Stomach (tissue), 9 donors: Measurements from ENCODE around the gene S1PR5. TPM values are rescaled to one million over a fixed set of nuclear protein-coding genes. Genes with fewer than 3 reads are reported as not detected.
A peak's percentile ranks its signal among the peaks of the same experiment; 100 is the strongest.

Source experiments
- DNase-seq, 2 donors: peaks; one replicate each; pipeline versions ENCODE4 v3.0.0 to v3.0.0-alpha.2; 2013 to 2019
- H3K27ac ChIP-seq, 5 donors: fragments of 200-600 bp in 4 of 5; sonication (generic) in 4 of 5; one replicate each; pipeline ENCODE4 v1.5.1; 2013 to 2019; ENCODE audit warnings: mild to moderate bottlenecking in 1 of 5, moderate library complexity in 1 of 5
- H3K27me3 ChIP-seq, 3 donors: fragments of 200-600 bp; sonication (generic); one replicate each; pipeline ENCODE4 v1.5.1; 2017 to 2019; ENCODE audit warnings: mixed run types in 1 of 3
- H3K36me3 ChIP-seq, 4 donors: fragments of 200-600 bp; sonication (generic); 1 replicate in 3 of 4; 2 replicates in 1 of 4; pipeline ENCODE4 v1.5.1; 2016 to 2019
- H3K4me1 ChIP-seq, 4 donors: fragments of 200-600 bp; sonication (generic); one replicate each; pipeline ENCODE4 v1.5.1; 2016 to 2019
- H3K4me3 ChIP-seq, 4 donors: fragments of 200-600 bp; sonication (generic) in 3 of 4; one replicate each; pipeline ENCODE4 v1.5.1; 2016 to 2019; ENCODE audit warnings: mild to moderate bottlenecking in 1 of 4
- H3K9me3 ChIP-seq, 4 donors: fragments of 200-600 bp; sonication (generic); one replicate each; pipeline ENCODE4 v1.5.1; 2016 to 2019
- EP300 ChIP-seq: sonication (generic); formaldehyde crosslinking; IDR thresholded peaks from one replicate; pipeline ENCODE4 v1.6.1; 2017; ENCODE audit warnings: antibody characterized with exemption
- POLR2A ChIP-seq, 4 donors: fragments of 450-650 bp; IDR thresholded peaks; one replicate each; pipeline ENCODE4 v1.6.1; 2016; ENCODE audit warnings: antibody characterized with exemption in 4 of 4, control low read depth in 2 of 4, mild to moderate bottlenecking in 1 of 4, moderate library complexity in 1 of 4
- POLR2AphosphoS5 ChIP-seq, 3 donors: sonication (generic); formaldehyde crosslinking; IDR thresholded peaks; one replicate each; pipeline ENCODE4 v1.6.1; 2016; ENCODE audit warnings: antibody characterized with exemption in 3 of 3
- WGBS, 5 donors: extraction: QIAGEN DNeasy Blood & Tissue Kit in 3 of 5; methylation state at CpG; one replicate each; pipeline versions ENCODE4 v1.1.5 to v1.1.7; 2013 to 2018; 5-methylcytosine and 5-hydroxymethylcytosine counted together
- intact Hi-C: fragments of 100-400 bp; cut with DNase I; formaldehyde crosslinking; loops from one replicate; pipeline ENCODE4 v1.15.1; 2023; ENCODE audit warnings: low total_unique reads
- polyA plus RNA-seq, 3 donors: library from polyadenylated mRNA; stranded (reverse); fragments of 200-250 nt; gene quantifications; one replicate each; pipeline ENCODE4 v1.2.3, GENCODE V29; 2013
- total RNA-seq, 5 donors: library from RNA; depleted of rRNA; stranded (reverse); fragments of >200 nt; gene quantifications; one replicate each; pipeline versions ENCODE4 v1.1.0 to v1.2.3, GENCODE V29; 2014 to 2016
- TF ChIP-seq, protein P1 (sequence below), 7 experiments: fragments of 450-650 bp in 4 of 7; fragments of 200-600 bp in 3 of 7; sonication (generic) in 3 of 7; IDR thresholded peaks; one replicate each; pipeline ENCODE4 v1.5.1; 2016 to 2019; ENCODE audit warnings: antibody characterized with exemption in 7 of 7, control low read depth in 2 of 7, mild to moderate bottlenecking in 1 of 7
- donor health status: healthy with polysubstance abuse.
- donor health status: Bipolar disorder and iron deficiency.
- donor health status: healthy.

The S1PR5 gene
- total and polyA plus RNA-seq, 8 donors = 0.19 to 13.3 (median 0.73) TPM; not detected in 5

DNA sequence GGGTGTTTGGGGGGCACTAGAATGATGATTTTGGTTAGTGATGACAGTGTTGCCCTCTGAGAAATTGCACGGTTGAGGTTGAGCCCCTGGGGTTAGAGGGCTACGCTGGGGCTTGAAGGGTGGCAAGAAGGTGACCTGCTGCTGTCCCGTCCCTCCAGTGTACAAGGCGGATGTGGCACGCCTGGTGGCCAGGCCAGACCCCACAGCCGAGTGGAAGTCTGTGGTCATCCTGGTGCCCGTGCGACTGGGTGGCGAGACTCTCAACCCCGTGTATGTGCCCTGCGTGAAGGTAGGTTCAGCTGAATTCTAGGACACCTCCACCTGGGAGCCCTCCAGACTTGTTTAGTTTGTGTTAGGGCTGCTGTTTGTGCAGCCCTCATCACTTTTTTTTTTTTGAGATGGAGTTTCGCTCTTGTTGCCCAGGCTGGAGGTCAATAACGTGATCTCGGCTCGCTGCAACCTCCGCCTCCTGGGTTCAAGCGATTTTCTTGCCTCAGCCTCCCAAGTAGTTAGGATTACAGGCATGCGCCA is 31.6 kb upstream of the S1PR5 start:
- Histone ChIP-seq H3K36me3 (peaks cover 46 to 79% (median 77%) of the 10 kb centered on the region in 4 donors), H3K4me1 (peaks cover 9 to 38% (median 22%) of the 10 kb centered on the region in 4 donors), H3K9me3 (no peaks in the 10 kb centered on the region), H3K4me3 (no peak overlapping the region), H3K27me3 (no peaks in the 10 kb centered on the region), H3K27ac (no peak overlapping the region)
- intact Hi-C loops = no loop called here
- no peak for DNase-seq
- 93 to 98% (median 97%) methylated on average over 14 to 18 of the region's 18 CpGs for WGBS, 5 donors
- TF ChIP-seq, protein P1, sequence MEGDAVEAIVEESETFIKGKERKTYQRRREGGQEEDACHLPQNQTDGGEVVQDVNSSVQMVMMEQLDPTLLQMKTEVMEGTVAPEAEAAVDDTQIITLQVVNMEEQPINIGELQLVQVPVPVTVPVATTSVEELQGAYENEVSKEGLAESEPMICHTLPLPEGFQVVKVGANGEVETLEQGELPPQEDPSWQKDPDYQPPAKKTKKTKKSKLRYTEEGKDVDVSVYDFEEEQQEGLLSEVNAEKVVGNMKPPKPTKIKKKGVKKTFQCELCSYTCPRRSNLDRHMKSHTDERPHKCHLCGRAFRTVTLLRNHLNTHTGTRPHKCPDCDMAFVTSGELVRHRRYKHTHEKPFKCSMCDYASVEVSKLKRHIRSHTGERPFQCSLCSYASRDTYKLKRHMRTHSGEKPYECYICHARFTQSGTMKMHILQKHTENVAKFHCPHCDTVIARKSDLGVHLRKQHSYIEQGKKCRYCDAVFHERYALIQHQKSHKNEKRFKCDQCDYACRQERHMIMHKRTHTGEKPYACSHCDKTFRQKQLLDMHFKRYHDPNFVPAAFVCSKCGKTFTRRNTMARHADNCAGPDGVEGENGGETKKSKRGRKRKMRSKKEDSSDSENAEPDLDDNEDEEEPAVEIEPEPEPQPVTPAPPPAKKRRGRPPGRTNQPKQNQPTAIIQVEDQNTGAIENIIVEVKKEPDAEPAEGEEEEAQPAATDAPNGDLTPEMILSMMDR (IDR thresholded peaks at IDR 0.05) = no peak
- TF ChIP-seq POLR2AphosphoS5 (IDR thresholded peaks at IDR 0.05) = no peak
- TF ChIP-seq EP300 = no peak
- TF ChIP-seq POLR2A (IDR thresholded peaks at IDR 0.05) = no peak

DNA sequence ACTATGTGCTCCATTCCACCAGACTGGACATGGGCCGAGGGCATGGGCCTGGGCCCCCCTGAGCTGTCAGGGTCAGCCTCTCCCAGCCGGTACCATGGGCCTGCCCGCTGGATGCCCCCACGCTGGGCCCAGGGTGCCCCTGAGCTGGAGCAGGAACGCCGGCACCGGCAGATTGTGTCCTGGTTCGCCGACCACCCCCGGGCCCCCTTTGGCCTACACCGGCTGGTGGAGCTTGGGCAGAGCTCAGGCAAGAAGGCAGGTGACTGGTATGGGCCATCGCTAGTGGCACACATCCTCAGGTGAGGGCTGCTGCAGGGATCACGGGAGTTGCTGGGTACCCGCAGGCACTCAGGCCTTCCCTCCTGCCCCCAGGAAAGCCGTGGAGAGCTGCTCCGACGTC is 29.6 kb upstream of the S1PR5 start:
- Histone ChIP-seq H3K4me3 (no peak overlapping the region), H3K27me3 (no peaks in the 10 kb centered on the region), H3K36me3 (peaks cover 26 to 59% (median 57%) of the 10 kb centered on the region in 4 donors), H3K27ac (no peak overlapping the region), H3K9me3 (no peaks in the 10 kb centered on the region), H3K4me1 (peaks cover 14 to 33% (median 26%) of the 10 kb centered on the region in 4 donors)
- no peak for DNase-seq
- intact Hi-C loops = no loop called here
- WGBS, 5 donors = 90 to 95% (median 93%) methylated on average over 9 to 17 of the region's 17 CpGs
- TF ChIP-seq, protein P1 (IDR thresholded peaks at IDR 0.05) = no peak
- no peak for TF ChIP-seq EP300
- TF ChIP-seq POLR2A (IDR thresholded peaks at IDR 0.05) = no peak
- TF ChIP-seq POLR2AphosphoS5 (IDR thresholded peaks at IDR 0.05) = no peak

DNA sequence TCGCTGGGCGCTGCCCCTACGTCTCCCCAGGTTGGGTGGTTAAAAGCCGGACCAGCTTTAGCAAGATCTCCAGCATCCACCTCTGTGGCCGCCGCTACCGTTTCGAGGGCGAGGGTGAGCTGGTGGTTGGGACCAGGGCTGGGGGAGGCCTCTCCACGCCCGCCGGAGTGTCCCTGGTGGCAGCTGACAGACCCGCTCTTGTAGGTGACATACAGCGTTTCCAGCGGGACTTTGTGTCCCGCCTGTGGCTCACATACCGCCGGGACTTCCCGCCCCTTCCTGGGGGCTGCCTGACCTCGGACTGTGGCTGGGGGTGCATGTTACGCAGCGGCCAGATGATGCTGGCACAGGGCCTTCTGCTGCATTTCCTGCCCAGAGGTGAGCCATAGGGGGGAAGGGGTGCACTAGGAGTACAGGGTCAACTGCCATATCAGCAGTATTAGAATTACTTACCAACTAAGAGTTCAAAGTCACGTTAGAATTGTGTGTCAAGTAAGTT is 27.6 kb upstream of the S1PR5 start:
- Histone ChIP-seq H3K36me3 (peaks cover 19 to 39% (median 36%) of the 10 kb centered on the region in 4 donors), H3K4me1 (peaks cover 14 to 33% (median 25%) of the 10 kb centered on the region in 4 donors), H3K9me3 (no peaks in the 10 kb centered on the region), H3K27ac (peak overlapping the region; percentile 90 to 96 (median 92)), H3K4me3 (peak overlapping the region; percentile 74 to 100 (median 91)), H3K27me3 (peaks cover 0 to 6% (median 0%) of the 10 kb centered on the region in 3 donors)
- TF ChIP-seq POLR2AphosphoS5 (IDR thresholded peaks at IDR 0.05) (no peak), POLR2A (IDR thresholded peaks at IDR 0.05) (no peak), EP300 (no peak)
- TF ChIP-seq, protein P1 (IDR thresholded peaks at IDR 0.05) = no peak
- intact Hi-C loops = no loop called here
- 42 to 51% (median 50%) methylated on average over 23 of the region's 23 CpGs for WGBS, 5 donors
- DNase-seq = peak in 1 of 2 donors; percentile 39

GRCh38 chr19:10544242-10544752 is 27.1 kb upstream of the S1PR5 start:
- peak; percentile 66 to 72 for DNase-seq
- WGBS, 5 donors = 14 to 60% (median 19%) methylated on average over 6 to 22 of the region's 22 CpGs
- TF ChIP-seq POLR2A (IDR thresholded peaks at IDR 0.05) (no peak), POLR2AphosphoS5 (IDR thresholded peaks at IDR 0.05) (no peak)
- TF ChIP-seq, protein P1 (IDR thresholded peaks at IDR 0.05) = no peak
- Histone ChIP-seq H3K9me3 (no peaks in the 10 kb centered on the region), H3K27me3 (peaks cover 0 to 11% (median 0%) of the 10 kb centered on the region in 3 donors), H3K36me3 (peaks cover 14 to 34% (median 31%) of the 10 kb centered on the region in 4 donors), H3K27ac (peak overlapping the region; percentile 90 to 96 (median 92)), H3K4me3 (peak overlapping the region; percentile 74 to 100 (median 91)), H3K4me1 (peaks cover 14 to 33% (median 25%) of the 10 kb centered on the region in 4 donors)
- intact Hi-C loops = no loop called here
